Activated gamma-delta T cell treated with Interleukin-2 at 50 U/mL for 16 hours (primary cell): ENCODE measurements around the gene TAF8.
"Not testable (repeated sequence)": the region's sequence is repeated elsewhere in the genome, so short reads cannot be mapped to it uniquely, and the experiment has no call there.

ENCODE experiments used
- DNase-seq: peaks from one replicate; pipeline ENCODE4 v3.0.0-alpha.2; 2020

The TAF8 gene

DNA sequence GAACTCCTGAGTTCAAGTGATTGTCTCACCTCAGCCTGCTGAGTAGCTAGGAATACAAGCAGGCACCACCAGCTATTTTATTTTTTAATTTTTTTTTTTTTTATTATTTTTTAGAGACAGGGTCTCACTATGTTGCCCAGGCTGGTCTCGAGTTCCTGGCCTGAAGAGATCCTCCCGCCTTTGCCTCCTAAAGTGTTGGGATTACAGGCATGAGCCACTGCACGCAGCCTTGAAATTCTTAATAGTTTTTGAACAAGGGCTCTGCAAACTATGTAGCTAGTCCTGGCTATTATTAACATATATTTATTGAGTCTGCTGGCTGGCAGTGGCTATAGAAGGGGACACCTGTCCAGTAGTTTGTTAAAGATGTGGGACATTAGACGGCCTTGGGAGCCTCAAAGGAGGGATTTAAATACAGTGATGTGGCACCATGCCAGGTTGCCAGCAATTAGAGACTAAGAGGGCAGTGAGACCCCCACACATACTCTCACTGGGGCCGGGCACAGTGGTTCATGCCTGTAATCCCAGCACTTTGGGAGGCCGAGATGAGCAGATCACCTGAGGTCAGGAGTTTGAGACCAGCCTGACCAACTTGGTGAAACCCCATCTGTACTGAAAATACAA lies 21.1 kb upstream of the TAF8 start:
- no peak for DNase-seq

DNA sequence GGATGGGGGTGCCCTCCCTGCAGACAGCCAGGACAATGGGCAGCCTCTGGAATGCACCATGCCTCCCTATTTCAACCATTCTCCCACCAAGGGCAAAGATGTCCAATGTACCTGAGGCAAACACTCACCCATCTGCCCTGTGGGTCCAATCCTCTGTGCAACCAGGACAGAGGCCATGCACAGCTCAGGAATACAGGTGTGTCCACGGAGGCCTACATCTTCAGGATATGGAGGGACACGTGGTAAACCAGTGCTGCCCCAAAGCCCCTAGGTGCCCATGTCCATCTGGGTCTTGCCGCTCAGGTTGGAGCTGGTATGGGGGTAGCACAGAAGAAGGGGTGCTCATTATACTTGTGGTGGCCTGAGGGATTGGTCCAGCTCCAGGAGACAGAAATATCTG lies 20.4 kb upstream of the TAF8 start:
- DNase-seq, result no peak

DNA sequence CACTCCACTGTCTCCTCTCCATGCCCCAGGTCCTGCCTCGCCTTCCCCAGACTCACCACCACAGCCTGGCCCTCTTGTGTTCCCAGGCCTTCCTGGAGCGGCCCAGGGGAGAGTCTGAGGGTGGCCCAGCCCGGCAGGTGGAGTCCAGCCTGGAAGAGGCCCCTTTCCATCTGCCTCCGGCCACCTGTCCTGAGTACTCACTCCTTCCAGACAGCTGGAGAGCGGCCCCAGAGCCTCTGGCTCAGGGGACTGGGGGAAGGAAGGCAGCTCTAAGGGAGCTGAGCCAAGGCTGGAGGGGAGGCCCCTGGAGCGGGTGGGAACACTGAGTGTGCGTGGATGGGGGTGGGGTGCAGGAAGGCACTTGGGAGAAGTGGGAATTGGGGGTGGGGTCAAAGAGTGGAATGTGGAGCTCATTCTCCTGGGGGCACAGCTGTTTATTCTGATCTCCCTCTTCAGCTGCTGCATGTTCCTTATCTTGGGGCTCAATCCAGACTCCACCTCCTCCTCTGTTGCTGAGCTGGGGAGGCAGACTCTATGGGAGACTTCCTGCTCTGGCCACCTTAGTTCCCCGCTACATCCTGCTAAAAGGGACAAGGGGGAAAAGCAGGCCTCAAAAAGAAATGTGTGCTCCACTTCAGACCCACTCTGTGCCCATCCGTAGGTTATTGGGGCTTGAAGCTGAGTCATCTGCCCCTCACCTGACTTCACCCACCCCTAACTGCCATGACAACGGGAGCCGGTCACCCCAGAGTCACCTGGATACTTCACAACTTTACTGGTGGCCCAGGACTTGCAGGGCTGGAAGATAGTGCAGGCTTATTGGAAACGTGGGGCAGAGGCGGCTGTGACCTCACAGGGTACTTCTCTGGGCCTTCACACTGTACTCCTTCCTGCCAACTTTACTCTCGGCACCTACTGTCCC lies 19.5 kb upstream of the TAF8 start:
- no peak for DNase-seq

DNA sequence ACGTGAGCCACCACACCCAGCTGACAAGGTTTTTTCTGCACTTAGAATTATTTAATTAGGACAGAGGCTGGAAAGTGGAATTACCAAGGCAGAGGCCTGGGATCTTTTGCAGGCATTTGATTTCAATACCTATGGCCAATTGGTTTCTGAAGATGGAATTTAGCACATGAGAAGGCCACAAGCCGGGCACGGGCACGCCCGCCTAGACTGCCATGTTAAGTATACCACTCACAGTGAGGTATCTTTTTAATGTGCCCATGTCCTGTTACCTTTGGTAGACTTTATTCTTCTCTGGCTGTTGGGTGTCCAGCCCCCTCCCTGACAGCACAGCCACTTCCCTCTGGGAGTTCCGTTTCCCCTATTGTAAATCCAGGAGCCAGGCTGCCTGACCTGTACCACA lies 18.0 kb upstream of the TAF8 start:
- no peak for DNase-seq

DNA sequence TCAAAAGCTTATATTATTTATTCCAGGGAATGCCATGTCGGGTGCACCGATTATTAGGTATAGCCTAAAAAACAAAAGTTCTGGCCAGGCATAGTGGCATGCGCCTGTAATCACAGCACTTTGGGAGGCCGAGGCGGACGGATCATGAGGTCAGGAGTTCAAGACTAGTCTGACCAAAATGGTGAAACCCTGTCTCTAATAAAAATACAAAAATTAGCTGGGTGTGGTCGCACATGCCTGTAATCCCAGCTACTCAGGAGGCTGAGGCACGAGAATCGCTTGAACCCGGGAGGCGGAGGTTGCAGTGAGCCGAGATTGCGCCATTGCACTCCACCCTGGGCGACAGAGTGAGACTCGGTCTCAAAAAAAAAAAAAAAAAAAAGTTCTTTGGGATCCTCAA lies 12.7 kb upstream of the TAF8 start:
- DNase-seq, result not testable (repeated sequence)

DNA sequence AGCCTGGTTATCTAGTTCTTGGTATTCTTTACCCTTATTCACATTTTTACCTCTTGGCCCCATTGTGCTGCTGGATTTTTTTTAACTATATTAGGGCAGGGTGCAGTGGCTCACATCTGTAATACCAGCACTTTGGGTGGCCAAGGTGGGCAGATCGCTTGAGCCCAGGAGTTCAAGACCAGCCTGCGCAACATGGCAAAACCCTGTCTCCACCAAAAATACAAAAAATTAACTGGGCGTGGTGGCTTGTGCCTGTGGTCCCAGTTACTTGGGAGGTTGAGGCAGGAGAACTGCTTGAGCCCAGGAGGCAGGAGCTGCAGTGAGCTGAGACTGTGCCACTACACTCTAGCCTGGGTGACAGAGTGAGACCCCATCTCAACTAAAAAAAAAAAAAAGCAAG lies 12.2 kb upstream of the TAF8 start:
- no peak for DNase-seq

DNA sequence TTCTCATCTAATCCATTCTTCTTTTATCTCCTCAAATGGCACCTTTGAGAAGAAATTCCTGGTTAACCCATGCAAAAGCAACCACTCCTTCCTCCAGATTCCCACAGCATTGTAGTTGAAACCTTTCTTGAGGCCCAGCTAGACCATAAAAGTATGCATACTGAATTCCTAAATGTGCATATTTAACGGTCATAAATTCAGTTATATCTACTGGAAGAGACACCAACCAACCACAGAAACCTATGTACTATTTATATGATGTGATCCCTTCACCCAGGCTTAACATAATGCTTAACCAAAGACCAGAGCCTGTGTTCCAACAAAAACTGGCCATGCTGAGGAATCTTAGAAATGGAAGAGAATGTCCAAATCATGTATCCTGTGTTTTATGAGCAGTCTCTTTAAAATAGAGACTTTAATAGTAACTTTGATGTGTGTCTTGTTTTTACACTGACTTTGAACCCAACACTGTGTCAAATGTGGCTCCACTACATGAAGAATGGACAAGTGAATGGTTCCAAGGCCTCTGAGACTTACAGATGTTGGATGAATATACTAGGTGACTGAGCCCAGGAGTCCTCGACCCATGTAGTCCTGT lies 11.4 kb upstream of the TAF8 start:
- DNase-seq, result no peak

DNA sequence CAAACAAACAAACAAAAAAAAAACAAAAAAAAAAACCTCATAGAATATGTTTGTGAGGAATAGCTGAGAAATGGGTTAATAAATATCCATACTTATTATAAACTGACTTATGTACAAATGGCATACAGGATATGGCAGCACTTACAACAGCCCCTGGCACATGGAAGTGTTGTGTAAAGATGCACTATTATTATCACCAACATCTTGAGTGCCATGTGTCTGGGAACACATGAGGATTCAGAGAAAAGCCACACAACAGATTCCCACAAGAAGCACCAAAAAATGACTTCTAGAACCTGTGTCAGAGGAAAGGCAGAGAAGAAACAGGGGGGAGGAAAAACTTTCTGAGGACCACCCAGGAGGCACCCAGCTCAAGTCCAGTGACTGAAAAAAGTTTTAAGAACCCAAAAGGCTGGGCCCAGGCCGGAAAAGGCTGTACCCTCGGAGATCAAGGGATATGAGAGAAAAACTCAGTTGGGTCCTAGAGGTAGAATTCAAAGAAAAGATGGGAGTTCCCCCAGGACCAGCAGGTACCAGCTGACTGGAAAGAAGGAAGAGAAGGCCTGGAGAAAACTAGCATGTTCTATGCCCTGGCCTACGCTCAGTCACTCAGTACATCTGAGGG lies 9.4 kb upstream of the TAF8 start:
- no peak for DNase-seq

DNA sequence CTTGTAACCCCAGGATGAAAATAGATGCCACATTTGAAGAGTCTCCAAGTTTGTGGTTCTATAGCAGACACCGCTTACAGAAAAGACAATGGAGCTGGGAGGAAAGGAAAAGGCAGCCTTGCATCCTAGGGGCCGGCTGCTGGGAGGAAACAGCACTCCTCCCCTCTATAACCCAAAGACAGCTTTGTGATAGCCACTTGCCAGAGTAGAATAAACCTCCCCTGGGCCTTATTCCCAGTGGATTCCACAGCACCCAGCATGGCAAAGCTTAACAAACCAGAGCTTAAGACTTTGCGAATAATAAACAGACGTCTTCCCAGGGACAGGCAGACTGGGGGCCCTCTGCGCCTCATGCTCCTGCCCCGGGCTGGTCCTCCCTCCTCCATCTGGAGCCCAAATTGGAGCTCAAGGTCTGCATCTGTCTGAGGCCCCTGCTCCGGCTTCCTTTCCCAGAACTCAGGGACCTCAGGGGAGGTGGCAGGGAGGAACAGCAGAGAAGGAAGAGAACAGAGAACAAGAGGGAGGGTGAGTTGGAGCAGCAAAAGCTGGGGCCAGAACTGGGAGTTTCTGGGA lies 8.8 kb upstream of the TAF8 start:
- DNase-seq, result no peak

DNA sequence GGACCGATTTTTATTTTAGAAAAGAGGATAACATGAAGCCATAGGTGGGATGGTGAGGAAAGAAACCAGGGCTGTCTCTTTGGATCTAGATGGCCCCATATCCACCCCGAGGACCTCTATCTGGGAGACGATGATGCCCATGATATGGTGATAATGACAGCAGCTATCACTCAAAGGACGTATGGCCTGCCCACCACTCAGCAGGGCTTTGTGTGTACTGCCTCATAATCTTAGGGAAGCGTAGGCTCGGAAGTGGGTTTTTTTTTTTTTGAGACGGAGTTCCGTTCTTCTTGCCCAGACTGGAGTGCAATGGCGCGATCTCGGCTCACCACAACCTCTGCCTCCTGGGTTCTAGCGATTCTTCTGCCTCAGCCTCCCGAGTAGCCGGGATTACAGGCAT lies 8.2 kb upstream of the TAF8 start:
- no peak for DNase-seq

DNA sequence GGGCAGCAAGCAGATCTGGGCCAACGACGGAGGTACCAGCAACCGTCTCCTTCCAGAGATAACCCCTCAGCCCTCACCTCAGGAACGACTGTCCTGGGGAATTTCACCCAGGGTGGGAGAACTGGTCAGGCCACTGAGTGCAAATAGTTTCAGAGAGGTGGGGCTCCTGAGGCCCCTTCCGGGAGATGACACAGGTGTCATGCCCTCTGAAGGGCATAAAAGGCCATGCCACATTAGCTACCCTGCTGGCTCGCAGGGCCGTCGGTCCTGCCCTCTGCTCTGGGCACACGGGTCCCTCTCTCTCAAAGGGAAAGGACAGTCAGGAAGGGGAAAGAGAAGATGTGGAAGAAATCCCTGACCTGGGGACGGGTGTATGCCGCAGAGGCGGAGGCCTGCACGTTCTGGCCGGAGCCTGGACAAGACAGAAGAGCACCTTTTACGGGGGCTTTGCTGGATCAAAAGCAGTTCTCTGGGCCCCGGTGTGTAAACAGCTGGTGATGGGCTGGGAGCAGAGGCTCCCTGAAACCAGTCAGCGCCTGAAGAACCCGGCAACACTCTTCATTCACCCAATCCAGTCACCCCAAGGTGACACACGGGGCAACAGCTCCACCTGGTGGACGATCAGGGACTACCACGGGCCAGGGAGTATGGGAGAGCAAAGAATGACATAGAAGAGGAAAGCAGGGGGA lies 6.4 kb upstream of the TAF8 start:
- DNase-seq, result peak; percentile 93

DNA sequence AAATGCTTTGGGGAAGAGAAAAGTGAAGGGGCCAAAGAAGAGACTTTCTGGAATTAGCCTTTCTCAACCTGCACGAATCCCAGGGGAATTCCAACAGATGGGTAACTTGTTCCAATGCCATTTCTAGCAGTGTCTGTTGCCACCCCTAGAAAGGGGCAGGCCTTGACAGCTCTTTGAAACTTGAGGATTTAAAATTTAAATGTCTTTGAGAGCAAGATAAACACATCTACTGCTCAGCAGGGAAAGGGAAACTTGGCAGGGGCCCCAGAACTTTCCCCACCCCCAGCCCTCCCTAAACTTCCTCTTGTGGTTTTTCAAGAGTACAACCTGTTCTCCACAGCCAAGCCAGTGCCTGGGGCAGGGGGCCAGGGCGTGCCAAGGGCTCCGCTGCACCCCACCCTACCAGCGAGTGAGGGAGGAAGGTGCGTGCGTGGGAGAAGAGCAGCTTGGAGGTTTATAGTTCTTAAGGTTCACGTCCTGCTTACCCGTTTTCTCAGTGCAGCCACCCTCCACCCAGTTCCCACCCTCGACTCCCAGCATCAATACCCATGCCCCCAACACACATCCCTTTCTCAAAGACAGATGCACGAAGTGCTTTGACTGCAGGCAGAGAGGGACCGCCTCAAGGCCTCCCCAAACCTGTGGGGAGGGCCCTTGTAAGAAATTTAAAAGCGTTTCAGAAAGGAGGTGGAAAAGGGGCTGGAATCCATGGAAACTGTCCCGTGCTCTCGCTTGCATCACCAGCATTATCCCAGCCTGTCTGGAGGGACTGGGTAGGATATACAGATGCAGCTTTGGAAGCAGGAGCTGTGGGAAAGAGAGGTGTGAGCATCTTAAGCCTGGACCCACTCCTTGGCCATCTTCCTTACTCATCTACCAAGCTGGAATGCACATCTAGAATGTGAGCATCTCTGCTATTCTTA lies 4.5 kb upstream of the TAF8 start:
- DNase-seq, result peak; percentile 62

DNA sequence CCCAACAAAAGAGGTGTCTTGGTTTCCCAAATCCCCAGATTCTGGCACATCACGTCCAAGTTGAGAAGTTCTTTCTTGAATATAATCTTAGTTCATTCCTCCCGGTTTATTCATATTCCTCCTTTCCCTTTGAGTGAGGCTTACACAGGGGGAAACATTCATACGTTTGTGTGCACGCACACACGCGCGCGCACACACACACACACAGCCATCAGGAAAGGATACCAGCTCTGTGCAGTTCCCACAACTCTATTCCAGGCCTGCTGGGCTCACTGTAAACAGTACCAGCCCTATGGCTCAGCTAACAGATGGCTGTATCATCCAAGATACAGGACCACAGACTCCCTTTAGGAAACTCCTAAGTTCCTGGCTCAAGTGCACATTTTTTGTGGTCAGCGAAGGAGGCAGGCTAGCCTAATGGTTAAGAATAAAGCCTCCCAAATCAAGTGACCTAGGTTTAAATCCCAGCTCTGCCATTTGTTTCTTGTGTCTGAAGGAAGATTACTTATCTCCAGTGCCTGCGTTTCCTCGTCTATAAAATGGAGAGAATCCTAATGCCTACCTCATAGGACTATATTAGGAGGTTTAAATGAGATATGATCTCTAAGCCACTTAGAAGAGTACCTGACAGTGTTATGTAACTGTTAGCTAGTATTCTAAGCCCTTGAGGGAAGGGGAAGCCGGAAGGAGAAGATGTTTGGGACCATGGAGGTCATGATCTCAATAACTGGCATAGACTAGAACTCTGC lies 3.7 kb upstream of the TAF8 start:
- DNase-seq, result no peak

DNA sequence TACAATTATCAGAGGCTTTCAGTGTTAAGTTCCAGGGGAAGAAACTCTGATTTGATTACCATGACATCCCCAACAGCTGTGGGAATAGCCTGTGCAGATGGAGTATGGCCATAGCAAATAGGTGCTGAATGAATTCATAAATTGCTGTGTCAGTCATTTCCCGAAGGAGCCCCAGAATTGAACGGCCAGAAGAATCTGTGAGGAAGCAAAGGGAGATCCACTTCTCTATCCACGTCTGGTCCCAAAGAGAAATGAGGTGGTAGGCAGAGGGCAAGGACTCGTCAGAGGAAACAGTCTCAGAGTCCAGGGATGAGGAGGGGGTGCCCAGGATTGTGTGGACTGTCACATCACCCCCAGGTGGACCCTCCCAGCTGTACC lies 3.1 kb upstream of the TAF8 start:
- DNase-seq, result no peak

DNA sequence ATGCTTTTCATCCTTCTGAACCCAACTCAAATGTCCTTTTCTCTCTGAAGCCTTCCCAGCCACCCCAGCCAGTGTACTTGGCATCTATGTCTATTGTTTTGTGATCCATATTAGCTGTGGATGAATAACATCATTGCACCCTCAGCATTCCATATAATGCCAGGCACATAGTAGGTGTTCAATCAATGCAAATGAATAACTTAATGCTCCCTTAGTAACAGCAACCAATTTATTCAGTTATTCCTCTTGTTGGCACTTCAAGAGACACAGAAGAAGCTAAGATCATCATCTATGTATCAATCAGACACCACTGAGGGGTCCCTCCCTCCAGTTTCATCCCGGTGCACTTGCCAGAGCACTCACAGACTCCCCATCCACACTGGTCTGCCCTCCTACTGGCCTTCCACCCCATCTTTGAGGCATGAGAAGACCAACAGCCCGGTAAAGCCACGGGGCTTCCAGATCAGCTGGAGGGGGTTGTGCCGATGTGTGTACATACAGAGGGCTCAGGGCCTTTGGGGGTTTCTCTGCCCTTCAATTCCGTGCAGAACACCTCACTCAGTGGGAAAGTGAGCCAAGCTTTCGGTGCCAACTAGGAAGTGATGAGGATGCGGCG lies 2.4 kb upstream of the TAF8 start:
- DNase-seq, result no peak

DNA sequence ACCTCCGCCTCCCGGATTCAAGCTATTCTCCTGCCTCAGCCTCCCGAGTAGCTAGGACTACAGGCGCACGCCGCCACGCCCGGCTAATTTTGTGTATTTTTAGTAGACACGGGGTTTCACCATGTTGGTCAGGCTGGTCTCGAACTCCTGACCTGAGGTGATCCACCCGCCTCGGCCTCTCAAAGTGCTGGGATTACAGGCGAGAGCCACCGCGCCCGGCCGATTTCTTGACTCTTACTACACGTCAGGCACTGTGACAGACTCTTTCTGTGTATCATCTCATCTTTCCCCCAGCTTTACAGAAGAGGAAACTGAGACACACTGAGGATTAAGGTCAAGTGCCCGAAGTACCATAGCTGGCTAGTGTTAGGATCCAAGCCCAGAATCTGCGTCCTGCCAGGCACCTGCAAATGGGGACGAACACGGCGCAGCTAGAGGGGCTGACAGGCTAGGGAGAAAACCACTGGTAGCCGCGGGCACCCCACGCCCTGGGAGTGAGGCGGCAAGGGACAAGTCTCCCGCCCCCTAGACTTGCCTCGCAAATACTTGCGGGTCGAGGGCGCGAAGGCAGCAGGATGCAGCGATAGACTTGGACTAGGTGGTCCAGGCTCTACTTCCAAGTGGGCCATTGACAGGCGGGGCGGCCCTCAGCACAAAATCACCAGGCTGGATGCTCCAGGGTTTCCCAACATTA lies 1.1 kb upstream of the TAF8 start:
- no peak for DNase-seq

DNA sequence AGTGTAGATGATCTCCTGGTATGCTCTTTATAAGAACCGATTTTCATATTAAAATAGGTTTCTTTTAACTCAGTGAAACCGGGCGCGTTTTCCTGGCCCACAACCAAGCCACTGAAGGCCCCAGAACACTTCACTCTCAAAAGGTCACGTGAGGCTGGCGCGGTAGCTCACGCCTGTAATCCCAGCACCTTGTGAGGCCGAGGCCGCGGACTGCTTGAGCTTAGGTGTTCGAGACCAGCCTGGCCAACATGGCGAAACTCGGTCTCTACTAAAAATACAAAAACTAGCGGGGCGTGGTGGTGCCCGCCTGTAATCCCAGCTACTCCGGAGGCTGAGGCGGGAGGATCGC lies 402 bp upstream of the TAF8 start:
- DNase-seq, result peak; percentile 23

DNA sequence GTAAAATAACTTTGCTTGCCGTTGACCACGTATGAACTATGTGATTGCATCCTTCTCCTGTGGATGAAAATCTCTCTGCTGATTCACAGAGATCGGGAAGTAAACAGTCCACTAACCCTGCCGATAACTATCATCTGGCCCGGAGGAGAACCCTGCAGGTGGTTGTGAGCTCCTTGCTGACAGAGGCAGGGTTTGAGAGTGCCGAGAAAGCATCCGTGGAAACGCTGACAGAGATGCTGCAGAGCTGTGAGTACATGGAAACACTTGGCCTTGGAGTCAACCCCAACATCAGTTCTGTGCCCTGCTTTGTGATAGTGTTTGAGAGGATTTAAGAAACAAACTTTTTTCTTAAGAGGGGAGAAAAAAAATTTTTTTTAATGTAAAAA lies 937 bp downstream of the TAF8 start:
- no peak for DNase-seq

DNA sequence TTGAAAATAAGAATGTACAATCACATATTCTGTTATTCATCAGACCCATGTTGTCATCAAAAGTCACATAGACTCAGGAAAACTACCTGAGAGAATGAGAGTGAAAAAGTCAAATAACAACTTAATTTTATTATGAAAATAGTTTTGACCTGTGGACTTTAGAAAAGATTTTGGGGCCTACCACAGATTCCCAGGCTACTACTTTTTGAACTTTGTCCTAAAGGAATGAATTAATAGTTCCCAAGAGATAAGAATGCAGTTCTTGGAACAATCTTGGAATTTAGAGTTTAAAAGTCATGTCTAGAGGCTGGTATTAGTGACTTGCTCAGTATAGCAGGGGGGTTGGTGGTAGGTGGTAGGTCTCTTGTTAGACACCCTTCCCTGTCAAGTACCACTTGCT lies 3.3 kb downstream of the TAF8 start:
- DNase-seq, result no peak

DNA sequence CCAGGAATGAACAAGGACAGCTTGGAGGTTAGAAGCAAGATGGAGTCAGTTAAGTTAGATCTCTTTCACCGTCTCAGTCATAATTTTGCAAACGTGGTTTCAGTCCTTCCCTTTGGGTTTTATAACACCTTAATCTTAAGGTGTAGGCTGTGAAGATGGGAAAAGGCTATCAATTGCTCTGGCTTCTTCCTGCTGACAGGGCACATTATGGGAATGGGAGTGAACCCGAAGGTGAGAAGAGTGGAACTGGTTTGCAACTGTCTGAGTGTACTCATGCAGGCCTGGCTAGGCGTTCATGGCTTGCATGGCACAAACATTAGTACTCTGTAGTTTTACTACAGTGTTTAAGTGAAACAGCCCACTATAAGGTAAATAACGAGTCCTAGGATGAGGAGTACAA lies 9.4 kb downstream of the TAF8 start:
- no peak for DNase-seq
